ENCODE results near the gene IL5.

DNA sequence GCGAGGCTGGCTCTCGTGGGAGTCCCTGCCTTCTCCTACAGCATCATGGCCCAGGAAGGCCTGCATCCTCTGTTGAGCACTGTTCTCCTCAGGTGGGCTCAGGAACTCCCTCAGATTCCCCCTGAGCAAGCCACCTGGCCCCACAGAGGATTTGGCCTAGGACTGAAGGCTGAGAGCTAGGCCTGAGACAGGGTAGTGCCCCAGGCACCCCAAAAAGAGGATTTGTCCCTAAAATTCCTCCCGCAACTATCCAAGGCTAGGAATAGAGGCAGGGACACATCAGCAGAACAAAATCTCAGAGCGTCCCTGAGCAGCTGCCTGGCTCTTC is 41.7 kb downstream of the IL5 start:
- TF ChIP-seq, protein P1, sequence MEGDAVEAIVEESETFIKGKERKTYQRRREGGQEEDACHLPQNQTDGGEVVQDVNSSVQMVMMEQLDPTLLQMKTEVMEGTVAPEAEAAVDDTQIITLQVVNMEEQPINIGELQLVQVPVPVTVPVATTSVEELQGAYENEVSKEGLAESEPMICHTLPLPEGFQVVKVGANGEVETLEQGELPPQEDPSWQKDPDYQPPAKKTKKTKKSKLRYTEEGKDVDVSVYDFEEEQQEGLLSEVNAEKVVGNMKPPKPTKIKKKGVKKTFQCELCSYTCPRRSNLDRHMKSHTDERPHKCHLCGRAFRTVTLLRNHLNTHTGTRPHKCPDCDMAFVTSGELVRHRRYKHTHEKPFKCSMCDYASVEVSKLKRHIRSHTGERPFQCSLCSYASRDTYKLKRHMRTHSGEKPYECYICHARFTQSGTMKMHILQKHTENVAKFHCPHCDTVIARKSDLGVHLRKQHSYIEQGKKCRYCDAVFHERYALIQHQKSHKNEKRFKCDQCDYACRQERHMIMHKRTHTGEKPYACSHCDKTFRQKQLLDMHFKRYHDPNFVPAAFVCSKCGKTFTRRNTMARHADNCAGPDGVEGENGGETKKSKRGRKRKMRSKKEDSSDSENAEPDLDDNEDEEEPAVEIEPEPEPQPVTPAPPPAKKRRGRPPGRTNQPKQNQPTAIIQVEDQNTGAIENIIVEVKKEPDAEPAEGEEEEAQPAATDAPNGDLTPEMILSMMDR (conservative IDR thresholded peaks at IDR 0.05; ENCODE audit: low read length), result no peak
- TF ChIP-seq EZH2phosphoT487 (IDR thresholded peaks at IDR 0.05; ENCODE audit: borderline replicate concordance, low read depth, low read length), result no peak
